GM12878 (cell line): ENCODE measurements around the gene RAB36. TPM values are rescaled to one million over a fixed set of nuclear protein-coding genes. Genes with fewer than 3 reads are reported as not detected.

Experiments
- BMI1 ChIP-seq: fragments of 450-650 bp; IDR thresholded peaks from 2 replicates; pipeline ENCODE4 v1.6.1; 2016; ENCODE audit warnings: mild to moderate bottlenecking, moderate library complexity, borderline replicate concordance
- CHD2 ChIP-seq: IDR thresholded peaks from 2 replicates; pipeline ENCODE4 v1.6.1; 2011; ENCODE audit warnings: low read depth, low read length, improper control_type of control experiment, borderline replicate concordance
- CREB1 ChIP-seq: IDR thresholded peaks from 2 replicates; pipeline ENCODE4 v1.6.1; 2012; ENCODE audit warnings: low read depth, mild to moderate bottlenecking, inconsistent platforms
- DPF2 ChIP-seq: fragments of 450-650 bp; IDR thresholded peaks from 2 replicates; pipeline ENCODE4 v1.6.1; 2017; ENCODE audit warnings: mild to moderate bottlenecking
- EGR1 ChIP-seq, 2 experiments: IDR thresholded peaks; 1 replicate in 1 of 2; 2 replicates in 1 of 2; pipeline ENCODE4 v1.6.1; 2011 to 2012; ENCODE audit warnings: low read depth in 2 of 2, low read length in 2 of 2, borderline replicate concordance in 1 of 2, mild to moderate bottlenecking in 1 of 2, moderate library complexity in 1 of 2
- GABPA ChIP-seq: IDR thresholded peaks from 2 replicates; pipeline ENCODE4 v1.6.1; 2014; ENCODE audit warnings: antibody characterized with exemption, low read depth, mild to moderate bottlenecking, inconsistent platforms
- JUNB ChIP-seq: IDR thresholded peaks from 2 replicates; pipeline ENCODE4 v1.6.1; 2016; ENCODE audit warnings: antibody characterized with exemption, mild to moderate bottlenecking
- NFIC ChIP-seq: IDR thresholded peaks from 2 replicates; pipeline ENCODE4 v1.6.1; 2012; ENCODE audit warnings: low read depth, mild to moderate bottlenecking, inconsistent platforms, low read length, moderate library complexity
- SIN3A ChIP-seq: IDR thresholded peaks from 2 replicates; pipeline ENCODE4 v1.6.1; 2012; ENCODE audit warnings: low read depth, low read length, improper control_type of control experiment
- SP1 ChIP-seq: IDR thresholded peaks from one replicate; pipeline ENCODE4 v1.6.1; 2011; ENCODE audit warnings: low read depth, low read length
- polyA plus RNA-seq, 11 experiments: library from polyadenylated mRNA; depleted of rRNA in 4 of 11; unstranded in 6 of 11; stranded (reverse) in 5 of 11; fragments of >200 nt; fragmentation: Nextera tagmentation in 4 of 11; fragmentation: Illumina TruSeq in 1 of 11; extraction: Ambion mirVana in 4 of 11; extraction: Trizol in 1 of 11; gene quantifications; 1 replicate in 1 of 11; 2 replicates in 10 of 11; pipeline versions ENCODE4 v1.2.1 to v1.2.3, GENCODE V29; 2011 to 2016; ENCODE audit warnings: inconsistent platforms in 2 of 11, missing spikeins in 2 of 11, low read depth in 1 of 11
- total RNA-seq, 4 experiments: library from RNA; depleted of rRNA in 3 of 4; stranded (reverse); fragments of >200 nt in 3 of 4; fragmentation: Illumina TruSeq in 1 of 4; extraction: Trizol in 1 of 4; gene quantifications; 2 replicates each; pipeline versions ENCODE4 v1.2.1 to v1.2.3, GENCODE V29; 2013 to 2021
- TF ChIP-seq, protein P1 (sequence below): fragments of 450-650 bp; conservative IDR thresholded peaks from 2 replicates; pipeline ENCODE4 v1.6.1; 2017; ENCODE audit warnings: mild to moderate bottlenecking, moderate library complexity
- TF ChIP-seq, protein P2 (sequence below): fragments of 450-650 bp; IDR thresholded peaks from 2 replicates; pipeline ENCODE4 v1.6.1; 2017; ENCODE audit warnings: mild to moderate bottlenecking, moderate library complexity
- TF ChIP-seq, protein P3 (sequence below): fragments of 450-650 bp; IDR thresholded peaks from 2 replicates; pipeline ENCODE4 v1.6.1; 2016; ENCODE audit warnings: mild to moderate bottlenecking

The RAB36 gene
- total and polyA plus RNA-seq, 10 of the 15 experiments (the other 5 are each of a cell fraction or from before 2014, with no cell fraction given) = 0.31 to 2.7 (median 1.1) TPM

DNA sequence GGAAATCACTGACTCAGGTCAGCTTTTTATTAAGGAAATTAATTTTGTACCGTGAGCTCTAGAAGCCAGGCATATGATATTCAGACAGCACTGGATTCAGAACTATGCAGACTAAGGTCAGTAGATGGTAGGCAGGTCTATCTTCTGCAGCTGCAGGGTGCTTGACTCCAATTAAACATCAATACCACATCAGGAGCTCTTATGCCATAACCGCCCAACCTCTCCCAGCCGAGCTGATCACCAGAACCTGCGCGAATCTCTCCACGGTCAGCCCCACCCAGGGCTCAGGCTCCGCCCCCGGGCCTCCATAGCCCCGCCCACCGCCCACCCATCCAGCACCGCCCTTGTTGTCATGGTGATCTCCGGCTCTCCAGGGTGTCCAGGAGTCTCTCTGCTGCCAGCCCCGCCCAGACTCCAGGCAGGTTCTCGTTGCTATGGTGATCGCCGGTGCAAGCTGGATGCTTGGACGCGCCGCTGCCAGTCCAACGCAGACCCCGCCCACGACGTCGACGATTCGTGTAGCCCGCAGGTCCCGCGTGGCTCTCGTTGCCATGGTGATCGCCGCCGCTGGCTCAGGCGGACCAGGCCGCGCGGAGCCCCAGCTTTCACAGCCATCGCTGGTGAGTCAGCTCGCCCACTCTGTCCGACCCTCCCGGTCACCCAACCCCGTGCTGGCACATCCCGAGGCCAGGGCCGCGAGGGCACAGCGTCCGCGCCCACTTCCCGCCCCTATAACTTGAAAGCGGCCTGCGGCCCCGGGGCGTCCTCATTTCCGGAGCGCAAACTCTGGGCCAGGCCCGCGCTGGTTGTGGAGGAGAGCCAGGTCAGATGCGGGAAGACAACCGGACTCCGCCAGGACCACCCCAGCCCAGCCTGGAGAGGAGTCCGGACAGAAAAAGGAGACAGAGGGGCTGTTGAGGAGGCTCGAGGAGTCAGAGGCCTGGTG is at the start of gene RAB36 (continued):
- TF ChIP-seq, protein P1, sequence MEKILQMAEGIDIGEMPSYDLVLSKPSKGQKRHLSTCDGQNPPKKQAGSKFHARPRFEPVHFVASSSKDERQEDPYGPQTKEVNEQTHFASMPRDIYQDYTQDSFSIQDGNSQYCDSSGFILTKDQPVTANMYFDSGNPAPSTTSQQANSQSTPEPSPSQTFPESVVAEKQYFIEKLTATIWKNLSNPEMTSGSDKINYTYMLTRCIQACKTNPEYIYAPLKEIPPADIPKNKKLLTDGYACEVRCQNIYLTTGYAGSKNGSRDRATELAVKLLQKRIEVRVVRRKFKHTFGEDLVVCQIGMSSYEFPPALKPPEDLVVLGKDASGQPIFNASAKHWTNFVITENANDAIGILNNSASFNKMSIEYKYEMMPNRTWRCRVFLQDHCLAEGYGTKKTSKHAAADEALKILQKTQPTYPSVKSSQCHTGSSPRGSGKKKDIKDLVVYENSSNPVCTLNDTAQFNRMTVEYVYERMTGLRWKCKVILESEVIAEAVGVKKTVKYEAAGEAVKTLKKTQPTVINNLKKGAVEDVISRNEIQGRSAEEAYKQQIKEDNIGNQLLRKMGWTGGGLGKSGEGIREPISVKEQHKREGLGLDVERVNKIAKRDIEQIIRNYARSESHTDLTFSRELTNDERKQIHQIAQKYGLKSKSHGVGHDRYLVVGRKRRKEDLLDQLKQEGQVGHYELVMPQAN = peak; percentile 91
- TF ChIP-seq EGR1 (IDR thresholded peaks at IDR 0.05; ENCODE audit: borderline replicate concordance in 1 of 2, low read depth in 2 of 2, low read length in 2 of 2) = peak in 1 of 2 experiments; percentile 85; a peak in 2 of 3 replicates
- TF ChIP-seq SIN3A = peak; percentile 74
- peak; percentile 42; the same call in 1 of the 2 replicates for TF ChIP-seq CHD2
- 0 out of 2 replicates have a peak, but pooled peaks have one; percentile 20 for TF ChIP-seq CREB1
- peak; percentile 43; the same call in 1 of the 2 replicates for TF ChIP-seq DPF2
- TF ChIP-seq JUNB = no peak
- TF ChIP-seq, protein P2, sequence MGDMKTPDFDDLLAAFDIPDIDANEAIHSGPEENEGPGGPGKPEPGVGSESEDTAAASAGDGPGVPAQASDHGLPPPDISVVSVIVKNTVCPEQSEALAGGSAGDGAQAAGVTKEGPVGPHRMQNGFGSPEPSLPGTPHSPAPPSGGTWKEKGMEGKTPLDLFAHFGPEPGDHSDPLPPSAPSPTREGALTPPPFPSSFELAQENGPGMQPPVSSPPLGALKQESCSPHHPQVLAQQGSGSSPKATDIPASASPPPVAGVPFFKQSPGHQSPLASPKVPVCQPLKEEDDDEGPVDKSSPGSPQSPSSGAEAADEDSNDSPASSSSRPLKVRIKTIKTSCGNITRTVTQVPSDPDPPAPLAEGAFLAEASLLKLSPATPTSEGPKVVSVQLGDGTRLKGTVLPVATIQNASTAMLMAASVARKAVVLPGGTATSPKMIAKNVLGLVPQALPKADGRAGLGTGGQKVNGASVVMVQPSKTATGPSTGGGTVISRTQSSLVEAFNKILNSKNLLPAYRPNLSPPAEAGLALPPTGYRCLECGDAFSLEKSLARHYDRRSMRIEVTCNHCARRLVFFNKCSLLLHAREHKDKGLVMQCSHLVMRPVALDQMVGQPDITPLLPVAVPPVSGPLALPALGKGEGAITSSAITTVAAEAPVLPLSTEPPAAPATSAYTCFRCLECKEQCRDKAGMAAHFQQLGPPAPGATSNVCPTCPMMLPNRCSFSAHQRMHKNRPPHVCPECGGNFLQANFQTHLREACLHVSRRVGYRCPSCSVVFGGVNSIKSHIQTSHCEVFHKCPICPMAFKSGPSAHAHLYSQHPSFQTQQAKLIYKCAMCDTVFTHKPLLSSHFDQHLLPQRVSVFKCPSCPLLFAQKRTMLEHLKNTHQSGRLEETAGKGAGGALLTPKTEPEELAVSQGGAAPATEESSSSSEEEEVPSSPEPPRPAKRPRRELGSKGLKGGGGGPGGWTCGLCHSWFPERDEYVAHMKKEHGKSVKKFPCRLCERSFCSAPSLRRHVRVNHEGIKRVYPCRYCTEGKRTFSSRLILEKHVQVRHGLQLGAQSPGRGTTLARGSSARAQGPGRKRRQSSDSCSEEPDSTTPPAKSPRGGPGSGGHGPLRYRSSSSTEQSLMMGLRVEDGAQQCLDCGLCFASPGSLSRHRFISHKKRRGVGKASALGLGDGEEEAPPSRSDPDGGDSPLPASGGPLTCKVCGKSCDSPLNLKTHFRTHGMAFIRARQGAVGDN = peak; percentile 29; the same call in 1 of the 2 replicates
- TF ChIP-seq, protein P3, sequence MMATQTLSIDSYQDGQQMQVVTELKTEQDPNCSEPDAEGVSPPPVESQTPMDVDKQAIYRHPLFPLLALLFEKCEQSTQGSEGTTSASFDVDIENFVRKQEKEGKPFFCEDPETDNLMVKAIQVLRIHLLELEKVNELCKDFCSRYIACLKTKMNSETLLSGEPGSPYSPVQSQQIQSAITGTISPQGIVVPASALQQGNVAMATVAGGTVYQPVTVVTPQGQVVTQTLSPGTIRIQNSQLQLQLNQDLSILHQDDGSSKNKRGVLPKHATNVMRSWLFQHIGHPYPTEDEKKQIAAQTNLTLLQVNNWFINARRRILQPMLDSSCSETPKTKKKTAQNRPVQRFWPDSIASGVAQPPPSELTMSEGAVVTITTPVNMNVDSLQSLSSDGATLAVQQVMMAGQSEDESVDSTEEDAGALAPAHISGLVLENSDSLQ = peak; percentile 95
- peak; percentile 49 for TF ChIP-seq SP1
- TF ChIP-seq BMI1 = peak; percentile 99
- TF ChIP-seq GABPA = no peak
- no peak for TF ChIP-seq NFIC
